NCI-H1417 treated with DMSO at 0.1 percent for 48 hours (cell line): ENCODE data around the gene CCDC80.

ENCODE experiments used
- DNase-seq: peaks from one replicate; lab custom pipeline; 2025; lab: John Stamatoyannopoulos, UW

The CCDC80 gene

DNA sequence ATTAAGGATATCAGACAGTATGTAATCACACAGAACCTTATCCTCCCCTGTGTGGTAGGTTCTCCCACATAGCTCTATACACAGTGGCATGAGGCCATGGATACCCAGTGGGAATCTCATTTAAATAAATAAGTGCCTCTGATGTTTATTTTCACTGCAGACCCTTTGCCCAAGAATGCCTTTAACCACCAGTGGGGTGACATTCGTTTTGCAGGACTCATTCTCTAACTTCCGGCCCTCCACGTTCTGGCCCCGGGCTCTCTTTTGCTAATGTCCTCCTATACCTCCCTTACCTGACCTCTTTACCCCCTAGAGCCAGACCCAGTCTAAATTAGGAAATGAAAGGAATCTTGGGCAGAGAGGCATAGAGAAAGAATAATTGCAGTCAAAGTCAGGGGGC, 8.3 kb downstream of the CCDC80 start:
- no peak for DNase-seq

DNA sequence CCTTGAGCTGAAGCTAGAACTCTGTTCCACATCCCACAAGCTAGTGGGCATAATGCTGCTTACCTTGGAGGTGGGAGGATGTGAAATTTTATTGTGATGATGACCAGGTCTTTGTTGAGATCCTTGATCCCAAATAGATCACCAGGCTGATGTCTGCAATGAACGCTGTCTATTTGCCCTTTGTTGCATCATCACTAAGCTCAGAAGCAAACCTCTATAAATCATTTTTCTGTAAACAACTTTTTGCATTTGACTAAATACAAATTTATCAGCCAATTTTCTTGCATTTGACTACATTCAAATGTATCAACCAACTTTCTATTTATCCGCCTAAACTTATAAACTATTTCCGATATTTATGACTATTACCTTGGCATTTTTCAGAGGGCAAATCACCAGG, 9.7 kb downstream of the CCDC80 start:
- no peak for DNase-seq

DNA sequence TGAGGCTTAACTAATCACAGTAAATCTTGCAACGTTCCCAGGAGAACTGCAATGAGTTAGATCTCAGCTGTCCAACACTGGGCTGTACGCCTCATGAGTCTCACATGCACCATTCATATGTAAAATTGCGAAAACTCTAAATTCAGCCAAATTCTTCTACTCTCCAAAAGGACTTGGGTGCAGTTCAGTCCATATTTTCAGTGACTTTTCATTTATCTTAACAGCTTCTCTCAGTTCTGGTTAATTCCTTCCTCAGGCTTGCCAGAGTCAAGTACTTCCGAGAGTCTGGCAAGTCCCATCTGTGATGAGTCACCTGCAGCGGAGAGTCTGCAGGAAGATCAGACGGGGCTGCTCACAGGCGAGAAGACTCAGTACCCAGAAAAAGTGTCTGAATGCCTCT, 11.5 kb downstream of the CCDC80 start:
- DNase-seq = no peak

DNA sequence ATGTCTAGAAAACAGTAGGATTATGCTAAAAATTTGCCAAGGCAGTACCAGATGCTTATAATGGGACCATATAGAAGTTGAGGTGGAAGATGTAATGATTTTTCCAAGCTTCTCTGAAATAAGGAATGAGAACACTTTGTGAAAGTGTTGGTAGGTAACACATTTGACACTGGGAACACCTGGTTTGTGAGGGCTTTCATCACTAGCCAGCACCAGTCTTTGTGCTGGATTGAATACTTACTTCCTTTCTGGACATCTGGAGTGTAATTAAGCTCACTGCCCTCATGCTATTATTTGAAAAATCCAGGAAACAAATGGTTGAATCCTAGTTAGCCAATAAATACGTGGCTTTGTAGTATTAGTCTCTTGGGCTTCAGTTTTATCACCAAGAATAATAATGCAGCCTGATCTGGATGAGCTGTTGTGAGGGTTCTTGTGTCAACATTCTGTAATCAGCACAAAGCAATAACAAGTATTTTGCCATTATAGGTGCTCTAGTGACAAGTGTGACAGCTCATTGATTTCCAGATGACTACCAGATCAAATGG, 12.9 kb downstream of the CCDC80 start:
- DNase-seq = peak; percentile 65

DNA sequence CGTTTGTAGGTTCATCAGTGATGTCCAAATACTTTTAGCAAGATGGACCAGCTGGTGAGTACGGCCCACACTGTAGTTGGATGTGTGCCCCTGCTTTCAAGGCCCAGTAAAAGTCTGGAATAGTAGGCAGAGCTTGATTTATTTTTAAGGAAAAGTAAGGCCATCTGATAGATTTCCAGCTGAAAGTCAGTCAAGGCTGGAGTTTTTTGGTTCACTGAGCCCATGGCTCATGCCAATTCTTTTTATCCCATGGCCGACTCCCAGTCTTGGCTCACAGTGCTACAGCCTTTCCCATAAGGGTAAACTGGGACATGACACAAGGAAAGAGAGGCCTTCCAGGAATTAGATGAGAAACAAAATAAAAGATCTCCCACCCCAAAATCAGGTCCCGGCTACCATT, 13.5 kb downstream of the CCDC80 start:
- no peak for DNase-seq

DNA sequence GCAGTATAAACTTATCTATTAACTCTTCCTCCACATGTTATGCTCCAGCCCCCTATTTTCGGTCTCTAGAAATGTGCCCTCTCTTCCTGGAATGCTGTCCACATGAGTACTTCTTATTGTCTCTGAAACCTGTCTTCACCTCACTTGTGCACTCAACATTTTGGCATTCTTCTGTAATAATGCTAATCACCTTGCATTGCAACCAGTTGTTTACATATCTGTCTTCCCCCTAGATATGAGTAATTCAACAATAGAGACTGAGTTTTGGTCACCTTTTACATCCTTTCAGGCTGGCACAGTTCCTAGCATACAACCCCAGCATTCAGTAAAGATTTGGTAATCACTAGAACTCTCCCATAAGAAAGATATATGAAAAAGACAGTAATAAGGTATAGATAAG, 17.2 kb downstream of the CCDC80 start:
- no peak for DNase-seq

DNA sequence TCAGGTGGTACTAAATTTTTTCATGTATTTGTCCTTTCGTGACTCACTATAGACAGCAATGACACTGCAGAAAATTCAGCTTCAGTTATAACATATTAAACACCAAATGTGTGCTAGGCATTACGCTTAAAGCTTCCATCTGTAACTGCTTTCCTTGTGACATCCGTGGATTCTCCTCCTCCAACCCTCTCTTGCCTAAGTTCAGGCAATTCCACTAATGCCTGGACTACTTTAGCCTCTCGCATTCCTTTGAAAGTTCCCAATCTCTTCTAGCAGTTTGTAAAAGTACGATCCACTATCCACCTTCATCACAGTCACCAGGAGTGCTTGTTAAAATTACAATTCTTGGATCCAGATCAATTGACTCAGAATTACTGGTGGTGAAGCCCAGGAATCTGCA, 17.7 kb downstream of the CCDC80 start:
- no peak for DNase-seq

DNA sequence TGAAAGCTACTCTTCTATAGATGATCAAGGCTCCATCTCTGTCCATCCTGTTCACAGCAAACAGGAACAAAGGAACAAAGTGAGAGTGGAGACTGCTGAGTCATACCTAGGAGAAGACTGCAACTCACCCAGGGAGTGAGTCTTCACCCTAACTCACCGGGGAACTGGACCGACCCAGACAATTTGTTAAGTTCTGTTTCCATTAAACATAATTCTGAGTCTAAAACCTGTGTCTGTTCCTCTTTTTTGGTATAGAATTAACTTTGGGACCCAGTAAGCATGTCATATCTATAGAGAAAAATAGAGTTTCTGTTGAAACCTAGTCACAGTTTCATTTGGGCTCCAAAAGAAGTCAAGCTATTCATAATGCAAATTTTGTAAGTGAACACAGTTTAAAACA, 21.6 kb downstream of the CCDC80 start:
- DNase-seq = no peak

DNA sequence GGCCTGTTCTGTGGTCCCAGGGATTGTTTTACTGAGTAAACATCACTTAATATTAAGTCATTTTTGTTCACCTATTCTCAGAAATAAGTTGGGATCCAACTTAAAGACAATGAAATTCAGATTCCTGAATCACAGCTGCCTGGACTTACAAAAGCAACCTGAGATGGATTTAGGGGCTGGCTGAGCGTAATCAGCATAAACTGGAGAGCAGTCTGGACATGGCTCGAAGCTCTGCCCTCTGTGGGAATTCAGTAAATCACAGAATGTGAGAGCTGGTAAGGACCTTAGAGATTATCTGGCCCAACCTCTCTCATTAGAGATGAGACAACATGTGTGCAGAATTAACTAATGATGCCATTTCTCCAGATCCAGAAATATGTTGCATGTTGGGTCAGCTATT, 23.7 kb downstream of the CCDC80 start:
- no peak for DNase-seq

DNA sequence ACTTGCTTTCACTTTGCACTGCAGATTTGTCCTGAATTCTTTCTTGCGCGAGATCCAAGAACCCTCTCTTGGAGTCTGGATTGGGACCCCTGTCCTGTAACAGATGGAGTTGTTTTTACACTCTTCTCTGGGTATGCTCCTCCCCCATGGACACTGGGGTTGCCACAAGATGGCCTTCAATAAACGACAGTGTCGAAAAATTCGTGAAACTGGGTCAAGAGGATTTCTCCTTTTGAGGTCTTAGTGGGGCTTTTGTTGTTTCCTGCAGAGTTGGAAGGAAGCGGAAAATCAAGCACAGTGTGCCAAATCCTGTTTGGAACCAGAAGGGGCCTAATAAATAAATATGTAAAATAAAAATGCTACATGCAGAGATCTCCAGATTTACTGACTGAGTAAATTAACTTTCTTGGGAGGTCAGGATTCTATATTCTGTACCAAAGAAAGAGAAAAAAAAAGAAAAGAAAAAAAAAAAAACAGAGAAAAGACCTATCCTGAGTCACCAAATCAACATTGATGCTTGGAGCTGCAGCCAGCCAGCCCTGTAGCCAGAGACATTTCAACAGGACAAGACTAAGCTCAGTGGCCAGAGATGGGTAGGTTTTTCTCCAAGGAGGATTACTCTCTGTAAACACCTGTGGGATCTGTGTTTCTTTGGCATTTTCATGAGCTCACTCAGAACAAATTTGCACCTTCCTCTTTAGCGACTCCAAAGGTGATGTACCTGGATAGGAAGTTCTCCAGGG, 24.8 kb downstream of the CCDC80 start:
- DNase-seq = no peak

DNA sequence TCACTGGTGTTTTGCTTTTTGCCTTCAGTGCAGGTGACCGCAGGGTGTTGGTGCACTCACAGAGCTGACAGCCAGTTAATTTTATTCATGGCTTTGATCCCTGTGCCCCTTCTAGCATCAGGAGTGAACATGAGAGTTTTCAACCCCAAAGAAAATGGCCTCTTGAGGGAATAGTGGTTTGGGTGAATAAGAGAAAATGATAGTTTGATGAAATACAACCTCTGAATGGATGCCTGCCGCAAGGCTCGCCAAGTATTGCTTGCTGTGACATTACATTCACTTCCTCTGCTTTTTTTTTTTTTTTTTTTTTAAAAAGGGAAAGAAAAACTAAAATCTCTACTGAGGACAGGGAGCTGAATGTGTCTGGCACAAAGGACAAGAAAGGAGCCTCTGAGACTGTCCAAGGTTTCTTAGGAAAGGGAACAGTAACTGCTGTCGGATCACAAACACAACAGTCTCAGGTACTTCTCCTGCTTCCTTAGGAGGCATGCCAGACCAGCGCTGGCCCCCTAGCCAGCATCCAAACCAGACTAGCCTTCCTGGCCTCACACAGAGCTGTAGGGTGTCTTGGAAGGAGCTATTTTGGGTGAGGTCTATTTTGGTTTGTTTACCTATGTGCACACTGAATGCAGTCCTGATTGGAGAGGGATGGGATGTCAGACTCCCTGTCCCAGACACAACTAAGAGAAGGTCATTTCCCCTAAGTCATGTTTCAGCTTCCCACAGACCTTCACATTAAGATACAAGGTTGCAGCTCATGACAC, 29.0 kb downstream of the CCDC80 start:
- no peak for DNase-seq

DNA sequence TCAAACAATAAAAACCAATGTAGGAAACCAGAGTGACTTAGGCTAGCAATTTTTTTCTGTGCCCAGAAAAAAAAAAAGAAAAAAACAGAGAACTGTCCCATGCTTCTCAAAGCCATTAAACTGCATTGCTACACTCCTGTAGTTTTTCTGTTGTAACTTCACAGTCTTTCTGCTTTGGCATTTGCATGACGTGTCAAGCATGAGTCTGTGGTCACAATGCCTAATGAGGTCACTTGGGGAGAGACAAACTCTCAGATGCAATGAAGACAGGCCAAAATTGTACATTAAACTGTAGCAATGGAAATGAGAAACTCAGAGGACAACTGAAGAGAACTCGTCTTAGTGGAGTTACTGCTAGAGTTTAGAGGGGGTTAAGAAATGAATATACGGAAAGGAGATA, 30.8 kb downstream of the CCDC80 start:
- DNase-seq = no peak

DNA sequence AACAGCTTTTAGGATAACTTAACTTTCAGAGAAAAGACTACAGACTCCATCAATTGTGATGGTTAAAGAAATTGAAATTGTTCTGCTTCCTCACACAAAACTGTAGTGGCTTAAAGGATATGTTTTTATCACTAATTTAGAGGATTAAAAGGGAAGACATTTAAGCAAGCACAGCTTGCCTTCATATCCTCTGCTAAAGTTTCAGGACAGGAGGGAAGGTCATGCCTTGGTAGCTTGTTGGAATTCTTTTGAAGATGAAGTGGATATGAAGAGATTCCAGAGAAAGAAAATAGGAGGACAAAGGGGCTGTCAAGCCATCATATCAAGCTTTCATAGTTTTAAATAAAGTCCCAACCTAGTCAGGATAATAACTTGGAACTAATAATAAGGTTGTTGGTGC, 33.1 kb downstream of the CCDC80 start:
- DNase-seq = no peak

DNA sequence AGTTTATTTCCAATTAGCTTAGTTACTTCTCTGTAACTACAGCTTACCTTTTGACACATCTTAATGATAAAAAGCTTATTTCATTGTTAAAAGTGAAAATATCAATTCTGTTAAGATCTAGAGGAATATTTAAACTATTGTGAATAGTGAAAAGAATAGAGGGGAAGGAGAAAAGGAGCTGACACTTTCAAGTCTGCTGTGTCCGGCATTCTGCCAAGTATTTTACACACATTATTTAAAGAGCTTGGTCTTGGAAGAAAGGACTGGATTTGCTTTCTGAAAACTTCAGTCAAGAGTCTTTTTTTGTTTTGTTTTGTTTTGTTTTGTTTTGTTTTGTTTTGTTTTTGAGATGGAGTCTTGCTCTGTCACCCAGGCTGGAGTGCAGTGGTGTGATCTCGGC, 34.8 kb downstream of the CCDC80 start:
- no peak for DNase-seq

DNA sequence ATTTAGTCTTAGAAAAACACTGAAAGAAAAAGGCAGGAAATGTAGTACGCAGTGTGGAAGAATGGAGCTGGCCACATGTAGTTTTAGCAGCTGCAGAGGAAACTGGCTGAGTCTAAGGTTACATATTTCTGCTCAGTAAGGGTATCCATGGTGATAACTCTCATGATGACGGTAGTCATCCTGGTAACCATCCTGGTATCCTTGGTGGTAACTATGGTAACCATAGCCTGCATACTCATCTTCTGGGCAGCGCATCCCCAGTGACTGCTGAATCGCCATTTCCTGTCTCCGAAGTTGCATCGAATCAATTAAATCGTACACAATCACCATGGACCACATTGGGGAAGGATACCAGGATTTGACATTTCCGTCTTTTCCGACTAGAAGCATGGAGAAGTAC, 35.7 kb downstream of the CCDC80 start:
- peak; percentile 46 for DNase-seq

DNA sequence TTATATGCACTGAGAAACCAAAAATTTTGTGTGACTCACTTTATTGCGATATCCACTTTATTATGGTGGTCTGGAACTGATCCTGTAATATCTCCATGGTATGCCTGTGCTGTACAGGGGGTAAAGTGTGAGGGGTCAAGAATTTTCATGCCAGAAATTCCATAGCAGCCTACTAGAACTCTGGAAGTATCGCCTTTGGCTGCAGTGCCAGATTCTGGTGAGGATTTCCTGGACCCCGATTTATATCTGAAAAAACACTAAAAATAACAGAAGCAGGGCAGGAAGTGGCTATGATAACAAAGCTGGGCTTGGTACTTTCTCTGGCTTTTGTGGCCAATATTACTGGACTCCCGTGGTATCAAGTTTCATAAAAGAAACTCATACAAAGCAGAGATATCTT, 36.4 kb downstream of the CCDC80 start:
- no peak for DNase-seq

DNA sequence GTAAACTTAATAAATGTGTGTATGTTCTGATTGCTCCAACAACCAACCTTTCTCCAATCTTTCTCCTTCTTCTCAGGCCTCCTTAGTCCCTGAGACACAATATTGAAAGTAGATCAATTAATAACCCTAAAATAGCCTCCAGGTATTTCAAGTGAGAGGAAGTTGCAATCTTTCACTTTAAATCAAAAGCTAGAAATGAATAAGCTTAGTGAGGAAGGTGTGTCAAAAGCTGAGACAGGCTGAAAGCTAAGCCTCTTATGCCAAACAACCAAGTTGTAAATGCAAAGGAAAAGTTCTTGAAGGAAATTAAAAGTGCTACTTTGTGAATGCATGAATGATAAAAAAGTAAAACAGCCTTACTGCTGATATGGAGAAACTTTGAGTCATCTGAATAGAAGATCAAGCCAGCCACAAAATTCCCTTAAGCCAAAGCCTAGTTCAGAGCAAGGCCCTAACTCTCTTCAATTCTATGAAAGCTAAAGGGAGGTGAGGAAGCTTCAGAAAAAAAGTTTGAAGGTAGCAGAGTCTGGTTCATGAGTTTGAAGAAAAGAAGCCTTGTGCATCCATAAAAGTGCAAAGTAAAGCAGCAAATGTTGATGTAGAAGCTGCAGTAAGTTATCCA, 38.6 kb downstream of the CCDC80 start:
- no peak for DNase-seq

DNA sequence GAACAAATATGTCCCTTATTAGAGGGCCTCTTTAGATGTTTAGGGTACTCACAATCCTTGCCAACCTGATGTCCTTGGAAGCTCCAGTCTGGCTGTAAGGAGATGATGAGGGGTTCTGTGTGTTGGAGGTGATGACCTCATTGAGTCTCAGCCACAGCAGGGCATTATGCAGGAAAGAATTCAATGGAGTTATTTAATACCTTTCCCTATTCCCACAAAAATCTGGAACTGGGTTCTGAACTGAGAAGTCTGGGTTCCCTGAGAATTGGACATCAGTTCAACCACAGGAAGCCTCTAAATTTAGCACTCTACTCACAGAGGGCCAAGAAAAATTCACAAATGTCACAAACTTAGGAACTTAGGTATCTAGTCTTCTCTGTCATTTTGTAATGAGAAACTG, 42.2 kb downstream of the CCDC80 start:
- no peak for DNase-seq

DNA sequence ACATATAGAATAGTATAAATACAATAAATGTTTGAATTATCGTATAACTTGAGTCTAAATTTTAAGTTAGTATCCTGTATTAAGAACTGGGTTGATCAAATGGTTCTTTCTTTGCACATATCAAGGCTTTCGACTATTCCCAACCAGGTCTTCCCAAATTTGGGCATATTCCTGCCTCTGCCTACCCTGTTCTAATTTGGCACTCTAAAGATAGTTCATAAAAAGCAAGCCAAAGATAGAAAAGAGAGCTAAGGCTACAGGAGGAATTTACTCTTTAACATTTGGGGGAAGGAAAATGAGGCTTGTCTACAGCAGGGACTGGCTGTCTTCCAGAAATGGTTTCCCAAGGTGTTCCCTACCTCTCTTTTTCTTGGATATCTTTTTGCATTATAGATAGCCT, 43.0 kb downstream of the CCDC80 start:
- DNase-seq = no peak

DNA sequence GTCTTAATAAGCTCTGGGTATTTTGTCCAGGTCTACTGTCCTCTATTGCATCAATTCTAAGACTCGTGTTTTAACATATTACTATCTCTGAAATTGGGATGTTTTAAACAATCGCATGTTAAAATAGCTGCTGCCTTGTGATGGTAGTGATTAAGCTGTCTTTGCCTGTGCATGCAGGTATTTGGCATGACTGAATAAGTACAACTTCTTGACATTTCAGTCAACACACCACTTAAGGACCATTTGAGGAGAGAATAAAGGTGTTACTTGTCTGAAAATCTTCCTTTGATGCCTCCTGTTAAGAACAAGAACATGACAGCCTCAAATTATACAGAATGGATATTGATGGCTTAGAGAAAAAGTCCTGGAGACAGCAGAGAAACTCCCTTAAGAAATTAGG, 46.1 kb downstream of the CCDC80 start:
- DNase-seq = no peak

DNA sequence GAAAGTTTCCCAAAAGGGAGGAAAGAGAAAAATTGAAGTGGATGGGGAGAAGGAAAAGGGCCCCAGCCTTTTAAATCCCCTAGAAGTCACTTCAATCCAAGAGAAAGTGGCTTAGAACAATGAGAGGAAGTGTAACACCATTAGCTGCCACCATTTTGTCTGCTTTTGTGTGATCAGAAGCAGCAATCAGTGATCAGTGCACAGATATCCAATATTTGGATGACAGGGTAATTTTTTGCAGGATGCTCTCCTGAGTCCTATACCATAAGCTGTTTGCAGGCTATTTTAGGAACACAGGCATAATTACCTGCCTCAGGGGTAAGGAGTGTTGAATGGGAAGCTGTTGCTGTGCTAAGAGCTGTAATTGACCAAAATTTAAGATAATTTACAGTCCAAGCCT, 47.7 kb downstream of the CCDC80 start:
- DNase-seq = no peak

DNA sequence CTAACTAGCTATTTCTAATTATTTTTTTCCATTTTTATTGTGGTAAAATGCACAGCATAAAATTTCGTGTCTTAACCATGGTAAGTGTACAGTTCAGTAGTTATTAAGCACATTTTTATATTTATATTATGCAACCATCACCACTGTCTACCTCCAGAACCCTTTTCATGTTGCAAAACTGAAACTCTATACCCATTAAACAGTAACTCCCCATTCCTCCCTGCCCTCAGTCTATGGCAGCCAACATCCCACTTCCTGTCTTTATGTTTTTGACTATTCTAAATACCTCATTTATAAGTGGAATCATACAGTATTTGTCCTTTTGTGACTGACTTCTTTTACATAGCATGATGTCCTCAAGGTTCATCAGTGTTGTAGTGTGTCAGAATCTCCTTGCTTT, 53.6 kb downstream of the CCDC80 start:
- DNase-seq = no peak

DNA sequence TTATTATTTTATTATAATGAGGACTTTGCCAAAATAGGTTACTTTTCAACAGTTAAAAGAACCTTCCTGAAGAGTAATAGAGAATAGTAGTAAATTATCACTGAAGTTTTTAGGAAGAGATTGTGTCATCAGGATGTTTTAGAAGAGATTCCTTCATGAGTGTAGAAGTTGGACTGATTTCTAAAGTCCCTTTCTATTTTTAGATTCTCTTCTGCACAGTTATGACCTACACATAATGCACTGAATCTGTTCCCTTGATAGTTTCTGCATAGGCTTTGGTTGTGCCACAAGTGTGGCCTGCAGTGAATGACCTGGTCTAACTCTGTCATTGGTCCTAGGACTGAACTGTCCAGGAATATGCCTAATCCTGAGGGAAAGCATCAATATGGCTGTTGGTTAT, 55.2 kb downstream of the CCDC80 start:
- DNase-seq = no peak
